Neural crest cell (in vitro differentiated cells): ENCODE measurements around the gene ASAP2. TPM values are rescaled to one million over a fixed set of nuclear protein-coding genes. Genes with fewer than 3 reads are reported as not detected.

Source experiments
- DNase-seq: peaks from one replicate; pipeline ENCODE4 v3.0.0; 2021; ENCODE audit warnings: low read depth, mixed read lengths, low spot score
- H3K27ac Mint-ChIP-seq: one replicate; pipeline ENCODE4 v1.8.0; 2021; ENCODE audit warnings: mild to moderate bottlenecking, mixed read lengths; ENCODE audit not compliant: unreplicated experiment
- H3K27me3 Mint-ChIP-seq: 2 replicates; pipeline ENCODE4 v1.8.0; 2021; ENCODE audit warnings: low read depth, mild to moderate bottlenecking, mixed read lengths
- H3K36me3 Mint-ChIP-seq: 2 replicates; pipeline ENCODE4 v1.8.0; 2021; ENCODE audit warnings: low read depth, mild to moderate bottlenecking, mixed read lengths
- H3K4me1 Mint-ChIP-seq: 2 replicates; pipeline ENCODE4 v1.8.0; 2021; ENCODE audit warnings: mixed read lengths
- H3K4me3 Mint-ChIP-seq: one replicate; pipeline ENCODE4 v1.8.0; 2021; ENCODE audit warnings: mild to moderate bottlenecking, mixed read lengths
- H3K9me3 Mint-ChIP-seq: 2 replicates; pipeline ENCODE4 v1.8.0; 2021; ENCODE audit warnings: mixed read lengths
- total RNA-seq: library from RNA; stranded (reverse); gene quantifications from 2 replicates; pipeline ENCODE4 v1.2.1, GENCODE V29; 2021
- TF ChIP-seq, protein P1 (sequence below): fragments of 200-600 bp; sonication (generic); conservative IDR thresholded peaks from 2 replicates; pipeline ENCODE4 v1.5.0; 2021; ENCODE audit warnings: antibody characterized with exemption, mild to moderate bottlenecking

The ASAP2 gene
- total RNA-seq, 1 donor from 2014 or later = 48.6 TPM

DNA sequence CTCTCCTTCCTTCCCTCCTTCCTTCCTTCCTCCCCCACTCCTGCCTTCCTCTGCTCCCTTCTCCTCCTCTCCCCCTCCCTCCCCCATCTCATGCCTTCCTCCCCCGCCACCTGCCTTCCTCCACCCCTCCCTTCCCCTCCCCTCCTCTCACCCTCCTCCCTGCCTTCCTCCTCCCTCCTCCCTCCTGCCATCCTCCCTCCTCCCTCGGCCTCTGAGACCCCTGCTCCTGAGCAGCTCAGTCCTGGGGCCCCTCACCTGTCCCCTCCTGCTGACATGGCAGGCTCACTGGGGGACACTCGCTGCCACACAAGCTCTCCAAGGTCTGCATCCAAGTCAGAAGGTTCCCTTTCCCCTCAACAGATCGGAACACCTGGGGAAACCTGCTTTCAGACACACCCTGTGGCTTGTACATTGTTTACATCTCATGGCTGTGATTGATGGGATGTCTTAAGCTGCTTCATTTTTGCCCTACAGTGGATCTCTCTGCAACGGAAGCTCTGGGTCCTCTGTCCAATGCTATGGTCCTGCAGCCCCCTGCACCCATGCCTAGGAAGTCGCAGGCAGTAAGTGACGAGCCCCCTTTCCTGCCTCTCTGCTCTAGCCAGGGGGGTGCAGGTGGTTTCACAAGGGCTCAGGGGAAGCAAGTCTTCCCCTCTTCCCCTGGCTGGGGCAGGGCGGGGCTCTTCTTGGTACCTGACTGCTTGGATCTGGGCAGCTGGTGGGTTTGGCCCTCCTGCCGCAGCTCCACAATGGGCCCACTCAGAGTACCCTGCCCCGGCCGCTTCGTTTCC is 193.9 kb downstream of the ASAP2 start:
- no peak for DNase-seq
- TF ChIP-seq, protein P1, sequence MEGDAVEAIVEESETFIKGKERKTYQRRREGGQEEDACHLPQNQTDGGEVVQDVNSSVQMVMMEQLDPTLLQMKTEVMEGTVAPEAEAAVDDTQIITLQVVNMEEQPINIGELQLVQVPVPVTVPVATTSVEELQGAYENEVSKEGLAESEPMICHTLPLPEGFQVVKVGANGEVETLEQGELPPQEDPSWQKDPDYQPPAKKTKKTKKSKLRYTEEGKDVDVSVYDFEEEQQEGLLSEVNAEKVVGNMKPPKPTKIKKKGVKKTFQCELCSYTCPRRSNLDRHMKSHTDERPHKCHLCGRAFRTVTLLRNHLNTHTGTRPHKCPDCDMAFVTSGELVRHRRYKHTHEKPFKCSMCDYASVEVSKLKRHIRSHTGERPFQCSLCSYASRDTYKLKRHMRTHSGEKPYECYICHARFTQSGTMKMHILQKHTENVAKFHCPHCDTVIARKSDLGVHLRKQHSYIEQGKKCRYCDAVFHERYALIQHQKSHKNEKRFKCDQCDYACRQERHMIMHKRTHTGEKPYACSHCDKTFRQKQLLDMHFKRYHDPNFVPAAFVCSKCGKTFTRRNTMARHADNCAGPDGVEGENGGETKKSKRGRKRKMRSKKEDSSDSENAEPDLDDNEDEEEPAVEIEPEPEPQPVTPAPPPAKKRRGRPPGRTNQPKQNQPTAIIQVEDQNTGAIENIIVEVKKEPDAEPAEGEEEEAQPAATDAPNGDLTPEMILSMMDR = no peak
- peak overlapping the region; percentile 62 for H3K27ac Mint-ChIP-seq
- no peaks in the 10 kb centered on the region for H3K27me3 Mint-ChIP-seq
- peaks cover 11% of the 10 kb centered on the region for H3K4me1 Mint-ChIP-seq
- no peak overlapping the region for H3K4me3 Mint-ChIP-seq
- peaks cover 6% of the 10 kb centered on the region for H3K36me3 Mint-ChIP-seq
- no peaks in the 10 kb centered on the region for H3K9me3 Mint-ChIP-seq

GRCh38 chr2:9401059-9401547 is 194.5 kb downstream of the ASAP2 start:
- Mint-ChIP-seq H3K36me3 (peaks cover 6% of the 10 kb centered on the region), H3K27me3 (no peaks in the 10 kb centered on the region), H3K4me1 (peaks cover 11% of the 10 kb centered on the region), H3K4me3 (no peak overlapping the region), H3K9me3 (no peaks in the 10 kb centered on the region), H3K27ac (no peak overlapping the region)
- no peak for DNase-seq
- TF ChIP-seq, protein P1 = no peak

DNA sequence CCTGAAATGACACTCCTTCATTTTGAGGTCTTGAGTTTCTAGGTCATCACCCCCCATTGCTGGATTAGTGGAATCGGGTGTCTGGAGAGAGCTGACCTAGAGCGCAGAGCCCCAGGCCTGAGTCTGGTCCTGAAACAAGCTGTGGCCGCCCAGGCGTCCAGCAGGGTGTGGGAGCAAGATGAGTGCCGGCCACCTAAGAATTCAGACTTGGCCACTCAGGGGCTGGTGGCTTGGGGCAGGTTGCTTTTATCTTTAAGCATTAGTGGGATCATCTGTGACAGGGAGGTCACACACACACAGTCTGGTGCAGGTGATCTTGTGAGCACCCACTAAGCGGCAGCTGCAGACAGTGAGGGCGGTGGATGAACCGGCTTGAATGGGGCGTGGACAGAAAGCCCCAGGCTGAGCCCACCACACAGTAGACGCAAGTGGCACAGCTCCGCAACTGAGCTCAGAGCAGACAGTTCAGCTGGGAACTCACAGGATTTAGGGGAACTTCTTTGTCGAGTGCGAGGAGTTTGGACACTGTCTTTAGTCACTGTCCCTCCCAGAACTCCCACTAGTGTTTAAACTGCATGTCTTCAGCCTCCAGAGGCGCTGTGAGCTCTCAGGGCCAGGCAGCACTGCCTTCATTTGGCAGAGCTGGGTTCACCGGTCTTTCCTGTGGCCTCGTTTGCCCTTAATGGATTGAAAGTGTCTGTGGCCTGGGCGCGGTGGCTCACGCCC is 195.2 kb downstream of the ASAP2 start:
- Mint-ChIP-seq H3K4me1 (peaks cover 11% of the 10 kb centered on the region), H3K27ac (no peak overlapping the region), H3K36me3 (peaks cover 8% of the 10 kb centered on the region), H3K4me3 (no peak overlapping the region), H3K9me3 (no peaks in the 10 kb centered on the region), H3K27me3 (no peaks in the 10 kb centered on the region)
- TF ChIP-seq, protein P1 = no peak
- DNase-seq = no peak

- TF ChIP-seq, protein P1 = no peak
- Mint-ChIP-seq H3K4me1 (peaks cover 8% of the 10 kb centered on the region), H3K9me3 (no peaks in the 10 kb centered on the region), H3K4me3 (no peak overlapping the region), H3K27ac (no peak overlapping the region), H3K27me3 (no peaks in the 10 kb centered on the region), H3K36me3 (peaks cover 6% of the 10 kb centered on the region)
- DNase-seq = no peak
These were observed 197.3 kb downstream of the ASAP2 start for GRCh38 chr2:9403924-9404323.

GRCh38 chr2:9404451-9404850 is 197.8 kb downstream of the ASAP2 start:
- H3K36me3 Mint-ChIP-seq = peaks cover 8% of the 10 kb centered on the region
- peaks cover 2% of the 10 kb centered on the region for H3K4me1 Mint-ChIP-seq
- TF ChIP-seq, protein P1 = no peak
- H3K27ac Mint-ChIP-seq = no peak overlapping the region
- no peaks in the 10 kb centered on the region for H3K9me3 Mint-ChIP-seq
- H3K4me3 Mint-ChIP-seq = no peak overlapping the region
- H3K27me3 Mint-ChIP-seq = no peaks in the 10 kb centered on the region
- DNase-seq = no peak
